Measurements from ENCODE around the gene NKAIN2.

Gene NKAIN2

DNA sequence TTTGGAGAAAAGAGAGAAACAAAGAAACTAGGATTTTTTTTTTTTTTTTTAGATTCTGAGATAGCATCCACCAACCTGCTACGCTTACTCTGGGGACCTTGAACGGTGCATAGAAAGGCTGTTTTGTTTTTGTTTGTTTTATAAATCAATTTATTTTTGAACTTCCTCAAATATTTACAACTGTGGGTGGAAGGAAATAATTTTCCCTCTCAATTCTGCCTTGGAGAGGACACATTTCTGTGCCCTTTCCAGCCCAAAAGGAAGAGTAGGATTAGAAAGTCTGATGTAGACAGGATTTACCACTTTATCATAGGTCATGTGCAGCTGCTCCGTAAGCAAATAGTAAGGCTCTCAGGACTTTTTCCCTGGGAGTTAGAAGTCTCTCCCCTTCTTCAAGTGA, 190.5 kb downstream of the NKAIN2 start:
- Mint-ChIP-seq H3K27me3 (ENCODE audit: low read depth, poor library complexity) (no peaks in the 10 kb centered on the region), H3K4me3 (no peak overlapping the region), H3K36me3 (ENCODE audit: low read depth) (no peaks in the 10 kb centered on the region), H3K9me3 (no peaks in the 10 kb centered on the region), H3K27ac (no peak overlapping the region), H3K4me1 (no peaks in the 10 kb centered on the region)
- TF ChIP-seq, protein P1, sequence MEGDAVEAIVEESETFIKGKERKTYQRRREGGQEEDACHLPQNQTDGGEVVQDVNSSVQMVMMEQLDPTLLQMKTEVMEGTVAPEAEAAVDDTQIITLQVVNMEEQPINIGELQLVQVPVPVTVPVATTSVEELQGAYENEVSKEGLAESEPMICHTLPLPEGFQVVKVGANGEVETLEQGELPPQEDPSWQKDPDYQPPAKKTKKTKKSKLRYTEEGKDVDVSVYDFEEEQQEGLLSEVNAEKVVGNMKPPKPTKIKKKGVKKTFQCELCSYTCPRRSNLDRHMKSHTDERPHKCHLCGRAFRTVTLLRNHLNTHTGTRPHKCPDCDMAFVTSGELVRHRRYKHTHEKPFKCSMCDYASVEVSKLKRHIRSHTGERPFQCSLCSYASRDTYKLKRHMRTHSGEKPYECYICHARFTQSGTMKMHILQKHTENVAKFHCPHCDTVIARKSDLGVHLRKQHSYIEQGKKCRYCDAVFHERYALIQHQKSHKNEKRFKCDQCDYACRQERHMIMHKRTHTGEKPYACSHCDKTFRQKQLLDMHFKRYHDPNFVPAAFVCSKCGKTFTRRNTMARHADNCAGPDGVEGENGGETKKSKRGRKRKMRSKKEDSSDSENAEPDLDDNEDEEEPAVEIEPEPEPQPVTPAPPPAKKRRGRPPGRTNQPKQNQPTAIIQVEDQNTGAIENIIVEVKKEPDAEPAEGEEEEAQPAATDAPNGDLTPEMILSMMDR (IDR thresholded peaks at IDR 0.05) = no peak
- DNase-seq = no peak

DNA sequence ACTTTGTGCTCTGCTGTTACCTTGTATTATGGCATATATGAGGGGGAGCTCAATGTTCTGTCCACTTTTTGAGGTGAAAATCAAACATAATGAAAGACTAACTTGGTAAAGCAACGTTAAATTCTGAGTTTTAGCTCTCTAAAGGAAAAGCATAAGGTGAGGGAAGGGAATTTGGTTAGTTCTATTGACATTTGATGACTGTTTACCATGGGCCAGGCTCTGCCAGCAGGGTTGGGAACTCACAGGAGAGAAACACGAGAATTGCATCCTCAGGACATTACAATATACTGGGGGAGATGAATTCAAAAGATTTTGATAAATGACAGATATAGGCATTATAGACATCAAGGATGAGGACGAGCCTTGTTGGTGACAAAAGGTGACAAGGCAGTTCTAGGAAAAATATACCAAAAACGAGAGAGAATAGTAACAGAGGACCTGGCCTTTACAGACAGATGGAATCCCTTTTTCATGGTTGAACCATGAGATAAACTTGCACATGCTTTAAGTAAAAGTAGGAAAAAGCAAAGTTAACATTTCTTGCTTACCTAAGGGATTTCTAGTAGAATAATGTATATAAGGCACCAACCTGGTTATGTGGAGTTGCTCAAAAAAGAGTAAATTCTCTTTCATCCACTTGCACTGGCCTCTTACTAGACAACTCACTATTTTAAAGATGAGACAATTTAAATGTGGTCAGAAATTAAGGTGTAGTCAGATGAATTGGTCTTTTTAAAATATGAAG, 191.4 kb downstream of the NKAIN2 start:
- TF ChIP-seq, protein P1 (IDR thresholded peaks at IDR 0.05) = no peak
- Mint-ChIP-seq H3K9me3 (no peaks in the 10 kb centered on the region), H3K4me3 (no peak overlapping the region), H3K4me1 (no peaks in the 10 kb centered on the region), H3K27me3 (ENCODE audit: low read depth, poor library complexity) (no peaks in the 10 kb centered on the region), H3K27ac (no peak overlapping the region), H3K36me3 (ENCODE audit: low read depth) (no peaks in the 10 kb centered on the region)
- DNase-seq = no peak

DNA sequence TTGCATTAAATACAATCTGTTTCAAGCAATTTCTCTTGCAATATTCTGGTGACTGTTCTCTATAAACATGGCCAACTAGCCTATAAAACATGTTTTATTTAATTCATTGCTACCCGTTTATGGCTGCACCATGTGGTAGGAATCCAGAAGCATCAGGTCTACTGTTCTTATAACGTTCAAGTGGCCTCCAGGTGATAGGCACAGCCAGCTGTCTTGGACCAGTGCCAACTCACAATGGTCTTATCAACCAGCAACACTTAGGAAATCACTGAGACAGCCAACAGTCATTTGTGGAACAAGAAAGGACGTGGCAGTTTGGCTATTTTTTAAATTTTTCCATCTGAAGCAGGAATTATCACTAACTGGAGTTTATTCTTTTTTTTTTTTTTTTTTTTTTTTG, 193.6 kb downstream of the NKAIN2 start:
- TF ChIP-seq, protein P1 (IDR thresholded peaks at IDR 0.05) = no peak
- Mint-ChIP-seq H3K9me3 (no peaks in the 10 kb centered on the region), H3K4me1 (no peaks in the 10 kb centered on the region), H3K27ac (no peak overlapping the region), H3K36me3 (ENCODE audit: low read depth) (no peaks in the 10 kb centered on the region), H3K27me3 (ENCODE audit: low read depth, poor library complexity) (no peaks in the 10 kb centered on the region), H3K4me3 (no peak overlapping the region)
- DNase-seq = no peak

DNA sequence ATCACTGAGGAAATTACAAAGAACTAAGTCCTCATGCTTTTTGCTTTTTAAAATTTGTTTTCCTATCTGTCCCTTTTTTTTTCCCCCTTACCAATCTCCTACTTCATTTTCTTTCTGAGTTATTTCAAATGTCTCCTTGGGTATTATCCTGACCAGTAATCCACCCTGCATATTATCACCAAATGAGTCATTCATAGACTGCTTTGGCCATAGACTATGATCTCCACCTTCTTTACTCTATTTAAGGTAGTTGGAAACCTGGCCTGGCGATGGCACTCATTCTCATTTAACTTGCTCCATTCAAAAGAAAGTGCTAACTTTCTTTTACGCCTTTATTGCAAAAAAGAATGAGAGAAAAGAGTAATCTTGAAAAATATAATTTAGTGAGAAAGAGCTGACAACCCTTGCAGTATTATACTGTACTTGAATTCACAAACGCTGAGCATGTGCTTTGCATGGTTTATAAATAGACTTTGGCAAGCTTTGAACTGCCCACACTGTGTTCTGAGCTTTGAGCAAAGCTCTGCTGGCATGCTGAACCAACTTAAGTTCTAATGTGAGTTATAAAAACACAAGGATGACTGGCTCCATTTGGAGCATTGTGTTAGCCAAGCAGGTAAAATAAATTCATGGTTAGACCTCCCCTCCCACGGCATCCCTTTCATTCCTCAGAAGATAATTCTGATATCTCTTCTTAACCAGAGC, 198.9 kb downstream of the NKAIN2 start:
- Mint-ChIP-seq H3K4me1 (peaks cover 10% of the 10 kb centered on the region), H3K27ac (no peak overlapping the region), H3K9me3 (no peaks in the 10 kb centered on the region), H3K27me3 (ENCODE audit: low read depth, poor library complexity) (no peaks in the 10 kb centered on the region), H3K36me3 (ENCODE audit: low read depth) (no peaks in the 10 kb centered on the region), H3K4me3 (no peak overlapping the region)
- no peak for DNase-seq
- TF ChIP-seq, protein P1 (IDR thresholded peaks at IDR 0.05) = no peak

DNA sequence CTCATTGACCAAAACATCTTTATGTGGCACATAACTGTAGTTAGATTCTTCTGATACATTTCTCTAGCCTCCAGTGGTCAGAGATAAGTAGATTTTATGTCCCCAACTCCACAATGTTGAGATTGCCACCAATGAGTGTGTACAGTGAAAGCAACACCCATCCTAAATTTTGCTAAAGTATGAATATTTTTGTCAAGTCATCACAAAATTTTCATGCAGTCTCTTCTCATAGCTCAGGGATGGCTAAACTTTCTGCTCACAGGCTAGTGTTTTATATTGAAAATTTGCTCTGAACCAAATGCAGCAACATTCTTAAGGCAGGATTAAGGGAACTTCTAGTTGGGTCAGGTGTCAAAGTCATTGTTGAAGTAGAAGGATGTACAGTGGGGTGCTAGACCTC, 203.6 kb downstream of the NKAIN2 start:
- H3K9me3 Mint-ChIP-seq = no peaks in the 10 kb centered on the region
- H3K36me3 Mint-ChIP-seq (ENCODE audit: low read depth) = no peaks in the 10 kb centered on the region
- TF ChIP-seq, protein P1 (IDR thresholded peaks at IDR 0.05) = no peak
- peaks cover 29% of the 10 kb centered on the region for H3K4me1 Mint-ChIP-seq
- H3K27ac Mint-ChIP-seq = no peak overlapping the region
- no peaks in the 10 kb centered on the region for H3K27me3 Mint-ChIP-seq (ENCODE audit: low read depth, poor library complexity)
- no peak for DNase-seq
- H3K4me3 Mint-ChIP-seq = no peak overlapping the region
